Measurements from ENCODE around the gene TTBK2. TPM values are rescaled to one million over a fixed set of nuclear protein-coding genes. Genes with fewer than 3 reads are reported as not detected.

TTBK2 gene
- total RNA-seq, 1 donor from 2014 or later: 16.1 TPM

DNA sequence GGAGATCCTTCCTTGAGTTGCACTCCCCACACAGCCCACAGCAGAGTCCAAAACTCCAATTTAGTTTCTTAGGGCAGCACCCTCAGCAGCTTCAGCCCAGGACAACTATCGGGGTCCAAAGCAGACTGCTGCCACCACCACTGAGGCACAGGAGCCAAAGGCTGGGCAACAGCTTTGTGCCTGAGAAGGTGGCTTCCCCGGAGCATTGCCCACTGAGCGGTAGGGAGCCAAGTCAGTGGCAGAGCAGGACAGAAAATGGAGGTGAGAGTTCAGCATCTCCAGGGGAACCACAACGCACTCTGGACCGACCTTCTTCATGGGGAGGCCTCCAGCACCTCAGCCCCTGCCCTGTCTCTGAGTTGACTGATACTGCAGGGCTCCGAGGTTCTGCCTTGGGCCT lies 227.1 kb downstream of the TTBK2 start:
- DNase-seq (ENCODE audit: extremely low spot score, unreplicated experiment): peak; percentile 27
- no peaks in the 10 kb centered on the region for H3K27me3 Mint-ChIP-seq
- TF ChIP-seq, protein P1, sequence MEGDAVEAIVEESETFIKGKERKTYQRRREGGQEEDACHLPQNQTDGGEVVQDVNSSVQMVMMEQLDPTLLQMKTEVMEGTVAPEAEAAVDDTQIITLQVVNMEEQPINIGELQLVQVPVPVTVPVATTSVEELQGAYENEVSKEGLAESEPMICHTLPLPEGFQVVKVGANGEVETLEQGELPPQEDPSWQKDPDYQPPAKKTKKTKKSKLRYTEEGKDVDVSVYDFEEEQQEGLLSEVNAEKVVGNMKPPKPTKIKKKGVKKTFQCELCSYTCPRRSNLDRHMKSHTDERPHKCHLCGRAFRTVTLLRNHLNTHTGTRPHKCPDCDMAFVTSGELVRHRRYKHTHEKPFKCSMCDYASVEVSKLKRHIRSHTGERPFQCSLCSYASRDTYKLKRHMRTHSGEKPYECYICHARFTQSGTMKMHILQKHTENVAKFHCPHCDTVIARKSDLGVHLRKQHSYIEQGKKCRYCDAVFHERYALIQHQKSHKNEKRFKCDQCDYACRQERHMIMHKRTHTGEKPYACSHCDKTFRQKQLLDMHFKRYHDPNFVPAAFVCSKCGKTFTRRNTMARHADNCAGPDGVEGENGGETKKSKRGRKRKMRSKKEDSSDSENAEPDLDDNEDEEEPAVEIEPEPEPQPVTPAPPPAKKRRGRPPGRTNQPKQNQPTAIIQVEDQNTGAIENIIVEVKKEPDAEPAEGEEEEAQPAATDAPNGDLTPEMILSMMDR (conservative IDR thresholded peaks at IDR 0.05): no peak
- no peaks in the 10 kb centered on the region for H3K36me3 Mint-ChIP-seq
- no peaks in the 10 kb centered on the region for H3K9me3 Mint-ChIP-seq
- H3K27ac Mint-ChIP-seq: no peak overlapping the region
- H3K4me1 Mint-ChIP-seq (ENCODE audit: unreplicated experiment): no peaks in the 10 kb centered on the region
- H3K4me3 Mint-ChIP-seq: no peak overlapping the region

DNA sequence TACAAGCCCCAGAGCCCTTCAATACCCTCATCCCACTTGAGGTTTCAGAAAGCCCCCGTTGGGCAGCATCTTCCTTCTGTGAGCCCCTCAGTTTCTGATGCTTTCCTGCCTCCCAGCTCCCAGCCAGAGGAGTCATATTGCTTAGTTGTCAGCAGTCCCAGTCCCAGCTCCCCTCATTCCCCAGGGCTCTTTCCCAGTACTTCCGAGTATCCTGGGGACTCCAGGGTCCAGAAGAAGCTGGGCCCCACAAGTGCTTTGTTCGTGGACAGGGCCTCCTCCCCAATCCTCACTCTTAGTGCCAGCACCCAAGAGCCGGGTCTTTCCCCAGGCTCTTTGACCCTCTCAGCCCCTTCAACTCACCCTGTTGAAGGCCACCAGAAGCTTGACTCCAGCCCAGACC lies 227.6 kb downstream of the TTBK2 start:
- no peak overlapping the region for H3K27ac Mint-ChIP-seq
- H3K4me1 Mint-ChIP-seq (ENCODE audit: unreplicated experiment): no peaks in the 10 kb centered on the region
- TF ChIP-seq, protein P1 (conservative IDR thresholded peaks at IDR 0.05): no peak
- H3K36me3 Mint-ChIP-seq: no peaks in the 10 kb centered on the region
- no peak overlapping the region for H3K4me3 Mint-ChIP-seq
- no peaks in the 10 kb centered on the region for H3K27me3 Mint-ChIP-seq
- no peaks in the 10 kb centered on the region for H3K9me3 Mint-ChIP-seq
- peak; percentile 20 for DNase-seq (ENCODE audit: extremely low spot score, unreplicated experiment)

DNA sequence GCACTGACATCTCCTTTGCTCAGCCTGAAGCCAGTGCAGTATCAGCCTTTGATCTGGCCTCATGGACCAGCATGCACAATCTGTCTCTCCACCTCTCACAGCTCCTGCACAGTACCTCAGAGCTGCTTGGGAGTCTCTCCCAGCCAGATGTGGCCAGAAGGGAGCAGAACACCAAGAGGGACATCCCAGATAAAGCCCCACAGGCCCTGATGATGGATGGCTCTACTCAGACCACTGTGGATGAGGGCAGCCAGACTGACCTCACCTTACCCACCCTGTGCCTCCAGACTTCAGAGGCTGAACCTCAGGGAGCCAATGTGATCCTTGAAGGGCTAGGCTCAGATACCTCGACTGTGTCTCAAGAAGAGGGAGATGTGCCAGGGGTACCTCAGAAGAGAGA lies 228.0 kb downstream of the TTBK2 start:
- H3K4me1 Mint-ChIP-seq (ENCODE audit: unreplicated experiment): no peaks in the 10 kb centered on the region
- TF ChIP-seq, protein P1 (conservative IDR thresholded peaks at IDR 0.05): no peak
- DNase-seq (ENCODE audit: extremely low spot score, unreplicated experiment): no peak
- no peaks in the 10 kb centered on the region for H3K27me3 Mint-ChIP-seq
- no peak overlapping the region for H3K4me3 Mint-ChIP-seq
- no peak overlapping the region for H3K27ac Mint-ChIP-seq
- no peaks in the 10 kb centered on the region for H3K36me3 Mint-ChIP-seq
- H3K9me3 Mint-ChIP-seq: no peaks in the 10 kb centered on the region

DNA sequence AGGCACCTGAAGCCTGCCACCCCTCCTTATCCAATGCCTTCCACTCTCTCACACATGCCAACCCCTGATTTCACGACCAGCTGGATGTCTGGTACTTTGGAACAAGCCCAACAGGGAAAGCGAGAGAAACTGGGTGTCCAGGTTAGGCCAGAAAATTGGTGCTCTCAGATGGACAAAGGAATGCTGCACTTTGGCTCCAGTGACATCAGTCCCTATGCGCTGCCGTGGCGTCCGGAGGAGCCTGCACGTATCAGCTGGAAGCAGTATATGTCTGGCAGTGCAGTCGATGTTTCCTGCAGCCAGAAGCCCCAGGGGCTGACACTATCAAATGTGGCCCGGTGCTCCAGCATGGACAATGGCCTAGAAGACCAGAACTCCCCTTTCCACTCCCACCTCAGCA lies 228.8 kb downstream of the TTBK2 start:
- no peaks in the 10 kb centered on the region for H3K9me3 Mint-ChIP-seq
- no peaks in the 10 kb centered on the region for H3K36me3 Mint-ChIP-seq
- DNase-seq (ENCODE audit: extremely low spot score, unreplicated experiment): no peak
- TF ChIP-seq, protein P1 (conservative IDR thresholded peaks at IDR 0.05): no peak
- no peaks in the 10 kb centered on the region for H3K4me1 Mint-ChIP-seq (ENCODE audit: unreplicated experiment)
- no peak overlapping the region for H3K4me3 Mint-ChIP-seq
- peak overlapping the region; percentile 26 for H3K27ac Mint-ChIP-seq
- H3K27me3 Mint-ChIP-seq: no peaks in the 10 kb centered on the region

DNA sequence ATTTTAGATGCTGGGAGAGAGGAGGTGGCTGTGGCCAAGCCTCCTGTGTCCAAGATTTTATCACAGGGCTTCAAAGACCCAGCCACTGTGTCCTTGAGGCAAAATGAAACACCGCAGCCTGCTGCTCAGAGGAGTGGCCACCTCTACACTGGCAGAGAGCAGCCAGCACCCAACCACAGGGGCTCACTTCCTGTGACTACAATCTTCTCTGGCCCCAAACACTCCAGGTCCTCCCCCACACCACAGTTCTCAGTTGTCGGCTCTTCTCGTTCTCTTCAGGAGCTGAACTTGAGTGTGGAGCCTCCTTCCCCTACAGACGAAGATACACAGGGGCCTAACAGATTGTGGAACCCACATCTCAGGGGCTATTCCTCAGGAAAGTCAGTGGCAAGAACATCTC lies 229.3 kb downstream of the TTBK2 start:
- no peak for DNase-seq (ENCODE audit: extremely low spot score, unreplicated experiment)
- Mint-ChIP-seq H3K27ac (peak overlapping the region; percentile 26), H3K27me3 (no peaks in the 10 kb centered on the region), H3K9me3 (no peaks in the 10 kb centered on the region), H3K4me1 (ENCODE audit: unreplicated experiment) (no peaks in the 10 kb centered on the region), H3K4me3 (no peak overlapping the region), H3K36me3 (no peaks in the 10 kb centered on the region)
- TF ChIP-seq, protein P1 (conservative IDR thresholded peaks at IDR 0.05): no peak

Other genes starting within 250 kb of the TTBK2 start
- 25.8 and 37.2 TPM in 2 replicates for gene CDAN1, start 183.7 kb downstream of the TTBK2 start, total RNA-seq (ENCODE audit: low replicate concordance)
- 21.1 and 28.3 TPM in 2 replicates for gene UBR1, start 185.3 kb upstream of the TTBK2 start, total RNA-seq (ENCODE audit: low replicate concordance)
- gene TMEM62, start 212.8 kb upstream of the TTBK2 start, total RNA-seq (ENCODE audit: low replicate concordance): 11.5 and 22.1 TPM in 2 replicates